SK-N-SH (cell line): Measurements from ENCODE around the gene MYLK4. TPM values are rescaled to one million over a fixed set of nuclear protein-coding genes. Genes with fewer than 3 reads are reported as not detected.

Source experiments
- CTCF ChIA-PET: fragments of 300-600, 350-600 bp; formaldehyde crosslinking; extraction: SDS; loops from one replicate; lab custom pipeline; 2021; lab: Yijun Ruan, JAX
- POLR2A ChIA-PET: fragments of 350-600 bp; sonication (Branson Sonifier 250); formaldehyde crosslinking; extraction: SDS; loops from one replicate; lab custom pipeline; 2020; ENCODE audit warnings: antibody characterized with exemption, inconsistent platforms; lab: Yijun Ruan, JAX
- DNase-seq: peaks from one replicate; pipeline ENCODE4 v3.0.0; 2012
- H2AFZ ChIP-seq: fragments of 200-600 bp; sonication (generic); 2 replicates; pipeline ENCODE4 v1.8.1; 2016; ENCODE audit warnings: antibody characterized with exemption, mild to moderate bottlenecking, low read depth
- H3F3A ChIP-seq: fragments of 200-600 bp; sonication (generic); replicated peaks from 2 replicates; pipeline ENCODE3; 2016; ENCODE audit warnings: antibody characterized with exemption, mild to moderate bottlenecking; ENCODE audit not compliant: insufficient read depth
- H3K27ac ChIP-seq, 2 experiments: fragments of 200-500 bp in 1 of 2; fragments of 200-600 bp in 1 of 2; sonication (Bioruptor generic) in 1 of 2; sonication (generic), shearing (Covaris generic) in 1 of 2; 2 replicates each; pipeline versions ENCODE4 v1.5.1 to v1.6.1; 2014 to 2016; ENCODE audit warnings: low read depth in 2 of 2, inconsistent platforms in 1 of 2, low read length in 1 of 2, mild to moderate bottlenecking in 1 of 2, mixed read lengths in 1 of 2
- H3K27me3 ChIP-seq: fragments of 200-600 bp; sonication (generic), shearing (Covaris generic); 2 replicates; pipeline ENCODE4 v1.6.1; 2016; ENCODE audit warnings: mixed run types; ENCODE audit not compliant: insufficient read depth
- H3K36me3 ChIP-seq, 2 experiments: fragments of 200-500 bp in 1 of 2; fragments of 200-600 bp in 1 of 2; sonication (Bioruptor generic) in 1 of 2; sonication (generic) in 1 of 2; replicated peaks in 1 of 2; 2 replicates each; pipeline versions ENCODE3 to v1.5.1; 2014 to 2016; ENCODE audit warnings: low read length in 1 of 2, mild to moderate bottlenecking in 1 of 2; ENCODE audit not compliant: insufficient read depth in 2 of 2, control insufficient read depth in 1 of 2
- H3K4me1 ChIP-seq, 2 experiments: fragments of 200-500 bp in 1 of 2; fragments of 200-600 bp in 1 of 2; sonication (Bioruptor generic) in 1 of 2; sonication (generic), shearing (Covaris generic) in 1 of 2; 2 replicates each; pipeline versions ENCODE4 v1.5.1 to v1.6.1; 2014 to 2016; ENCODE audit warnings: low read depth in 1 of 2, low read length in 1 of 2, mixed run types in 1 of 2; ENCODE audit not compliant: insufficient read depth in 2 of 2, control insufficient read depth in 1 of 2
- H3K4me2 ChIP-seq: fragments of 200-600 bp; sonication (generic), shearing (Covaris generic); 2 replicates; pipeline ENCODE4 v1.6.1; 2017; ENCODE audit warnings: mixed run types
- H3K4me3 ChIP-seq, 2 experiments: fragments of 200-500 bp in 1 of 2; fragments of 200-600 bp in 1 of 2; sonication (Bioruptor generic) in 1 of 2; sonication (generic), shearing (Covaris generic) in 1 of 2; 2 replicates each; pipeline versions ENCODE4 v1.5.1 to v1.8.1; 2014 to 2016; ENCODE audit warnings: low read depth in 2 of 2, inconsistent platforms in 1 of 2, low read length in 1 of 2, mild to moderate bottlenecking in 1 of 2, mixed read lengths in 1 of 2, moderate library complexity in 1 of 2
- H3K79me2 ChIP-seq: fragments of 200-600 bp; sonication (generic); 2 replicates; pipeline ENCODE4 v1.8.1; 2017; ENCODE audit warnings: mild to moderate bottlenecking; ENCODE audit not compliant: insufficient read depth
- H3K9ac ChIP-seq: fragments of 200-600 bp; sonication (generic); 2 replicates; pipeline ENCODE4 v1.6.1; 2017; ENCODE audit warnings: mixed run types
- H3K9me2 ChIP-seq: fragments of 200-600 bp; sonication (generic); 2 replicates; pipeline ENCODE4 v1.6.1; 2017; ENCODE audit warnings: mixed run types
- H3K9me3 ChIP-seq: fragments of 200-600 bp; sonication (generic); 2 replicates; pipeline ENCODE4 v1.6.1; 2017; ENCODE audit warnings: mixed run types, mild to moderate bottlenecking, moderate library complexity
- H4K20me1 ChIP-seq: fragments of 200-600 bp; sonication (generic); 2 replicates; pipeline ENCODE4 v1.6.1; 2017; ENCODE audit warnings: mild to moderate bottlenecking, mixed run types; ENCODE audit not compliant: insufficient read depth
- CHD2 ChIP-seq: fragments of 150-350 bp; IDR thresholded peaks from 2 replicates; pipeline ENCODE4 v1.6.1; 2018; ENCODE audit warnings: low read length; ENCODE audit not compliant: partially characterized antibody
- CTCF ChIP-seq: fragments of 200-600 bp; sonication (generic); IDR thresholded peaks from 2 replicates; pipeline ENCODE4 v1.6.1; 2017; ENCODE audit warnings: antibody characterized with exemption, mild to moderate bottlenecking, moderate library complexity
- ELF1 ChIP-seq: IDR thresholded peaks from 2 replicates; pipeline ENCODE4 v1.4.0; 2012
- EP300 ChIP-seq, 2 experiments: IDR thresholded peaks; 2 replicates each; pipeline versions ENCODE4 v1.4.0 to v1.6.1; 2012; ENCODE audit warnings: borderline replicate concordance in 1 of 2, low read depth in 1 of 2, low read length in 1 of 2
- EZH2phosphoT487 ChIP-seq: fragments of 200-600 bp; sonication (generic); IDR thresholded peaks from 2 replicates; pipeline ENCODE4 v1.6.1; 2017; ENCODE audit warnings: low read depth, mixed run types, mild to moderate bottlenecking, antibody characterized with exemption, moderate library complexity, borderline replicate concordance
- FOSL2 ChIP-seq: IDR thresholded peaks from 2 replicates; pipeline ENCODE4 v1.4.0; 2012; ENCODE audit warnings: low read depth, mild to moderate bottlenecking, moderate library complexity, borderline replicate concordance
- FOXJ3 ChIP-seq: sonication (generic); formaldehyde crosslinking; IDR thresholded peaks from 2 replicates; pipeline ENCODE4 v1.5.1; 2020; ENCODE audit warnings: mild to moderate bottlenecking, missing genetic modification reagents
- FOXM1 ChIP-seq: IDR thresholded peaks from 2 replicates; pipeline ENCODE4 v1.4.0; 2012; ENCODE audit warnings: low read depth, mild to moderate bottlenecking
- GATA2 ChIP-seq: sonication (generic); formaldehyde crosslinking; IDR thresholded peaks from 2 replicates; pipeline ENCODE4 v1.5.0; 2020; ENCODE audit warnings: mild to moderate bottlenecking, missing genetic modification reagents
- PBX3 ChIP-seq: IDR thresholded peaks from 2 replicates; pipeline ENCODE4; 2012
- RAD21 ChIP-seq: IDR thresholded peaks from 2 replicates; pipeline ENCODE4 v1.6.1; 2012; ENCODE audit warnings: mild to moderate bottlenecking, low read length
- RCOR1 ChIP-seq: fragments of 150-350 bp; IDR thresholded peaks from 2 replicates; pipeline ENCODE4 v1.6.1; 2017; ENCODE audit warnings: antibody characterized with exemption, low read length
- SIN3A ChIP-seq: IDR thresholded peaks from 2 replicates; pipeline ENCODE4 v1.6.1; 2012; ENCODE audit warnings: low read depth, mild to moderate bottlenecking, low read length, moderate library complexity, borderline replicate concordance
- SMC3 ChIP-seq: IDR thresholded peaks from 2 replicates; pipeline ENCODE4 v1.6.1; 2012; ENCODE audit warnings: low read depth, low read length, improper control_type of control experiment
- TAF1 ChIP-seq: IDR thresholded peaks from 2 replicates; pipeline ENCODE4 v1.6.1; 2012; ENCODE audit warnings: low read depth, mild to moderate bottlenecking, low read length, moderate library complexity, borderline replicate concordance
- TCF12 ChIP-seq: IDR thresholded peaks from 2 replicates; pipeline ENCODE4 v1.4.0; 2012
- USF2 ChIP-seq: fragments of 150-350 bp; IDR thresholded peaks from 2 replicates; pipeline ENCODE4 v1.6.1; 2017; ENCODE audit warnings: antibody characterized with exemption, low read length, low read depth, borderline replicate concordance
- WGBS: methylation state at CpG from one replicate; pipeline ENCODE4 v1.1.6; 2017; ENCODE audit warnings: low lambda C conversion rate; 5-methylcytosine and 5-hydroxymethylcytosine counted together
- polyA plus RNA-seq, 3 experiments: library from polyadenylated mRNA; depleted of rRNA; stranded (reverse); fragments of >200 nt; gene quantifications; 2 replicates each; pipeline ENCODE4 v1.2.3, GENCODE V29; 2012
- TF ChIP-seq, protein P1 (sequence below): IDR thresholded peaks from 2 replicates; pipeline ENCODE4 v1.4.0; 2012; ENCODE audit warnings: low read depth, borderline replicate concordance
- TF ChIP-seq, protein P2 (sequence below): fragments of 150-350 bp; IDR thresholded peaks from 2 replicates; pipeline ENCODE4 v1.6.1; 2016; ENCODE audit warnings: mild to moderate bottlenecking, low read depth, low read length
- TF ChIP-seq, protein P3 (sequence below): IDR thresholded peaks from 2 replicates; pipeline ENCODE4 v1.4.0; 2012; ENCODE audit warnings: low read depth

The MYLK4 gene
- polyA plus RNA-seq, 1 of the 3 experiments (the other 2 are of a cell fraction), result 0.16 TPM

GRCh38 chr6:2751871-2752270, 1.1 kb upstream of the MYLK4 start:
- Histone ChIP-seq H3K9ac (no peak overlapping the region), H3K27ac (no peak overlapping the region), H3K9me3 (no peaks in the 10 kb centered on the region), H3K4me2 (no peak overlapping the region), H4K20me1 (no peaks in the 10 kb centered on the region), H3K4me3 (no peak overlapping the region), H3K79me2 (no peaks in the 10 kb centered on the region), H3K4me1 (peaks cover 0 to 11% of the 10 kb centered on the region in 2 experiments; a peak in 3 of 4 replicates), H3K27me3 (no peaks in the 10 kb centered on the region), H3K9me2 (no peaks in the 10 kb centered on the region), H2AFZ (no peak overlapping the region), H3K36me3 (no peaks in the 10 kb centered on the region), H3F3A (no peaks in the 10 kb centered on the region)
- WGBS, result 65% methylated on average over 3 of the region's 3 CpGs
- ChIA-PET CTCF (interaction anchor here (0.9 to 11.8 kb wide), 6 partner anchors 14 to 1155 kb away, joined by 3 to 176 read pairs (median 18); partner anchors contain the start of gene WRNIP1), POLR2A (no interaction called here)
- no peak for TF ChIP-seq FOXJ3 (CRISPR knock-in tag)
- TF ChIP-seq RCOR1, result peak; percentile 70
- no peak for TF ChIP-seq SMC3
- TF ChIP-seq EP300 (IDR thresholded peaks at IDR 0.05; ENCODE audit: borderline replicate concordance in 1 of 2, low read depth in 1 of 2, low read length in 1 of 2), result peak in 1 of 2 experiments; percentile 47; a peak in 1 of 4 replicates
- TF ChIP-seq ELF1, result no peak
- no peak for TF ChIP-seq EZH2phosphoT487
- TF ChIP-seq USF2, result no peak
- peak; percentile 45; the same call in 1 of the 2 replicates for TF ChIP-seq GATA2
- TF ChIP-seq, protein P1, sequence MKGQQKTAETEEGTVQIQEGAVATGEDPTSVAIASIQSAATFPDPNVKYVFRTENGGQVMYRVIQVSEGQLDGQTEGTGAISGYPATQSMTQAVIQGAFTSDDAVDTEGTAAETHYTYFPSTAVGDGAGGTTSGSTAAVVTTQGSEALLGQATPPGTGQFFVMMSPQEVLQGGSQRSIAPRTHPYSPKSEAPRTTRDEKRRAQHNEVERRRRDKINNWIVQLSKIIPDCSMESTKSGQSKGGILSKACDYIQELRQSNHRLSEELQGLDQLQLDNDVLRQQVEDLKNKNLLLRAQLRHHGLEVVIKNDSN, result no peak
- DNase-seq, result peak; percentile 44

- 9% methylated on average over 11 of the region's 11 CpGs for WGBS
- no peaks in the 10 kb centered on the region for H3K36me3 ChIP-seq
- peak overlapping the region in 1 of 2 experiments; percentile 18; a peak in 1 of 4 replicates for H3K4me3 ChIP-seq
- ChIA-PET POLR2A (no interaction called here), CTCF (interaction anchor here (0.6 to 11.8 kb wide), 29 partner anchors 9 to 1153 kb away, joined by 3 to 176 read pairs (median 4); partner anchors contain the start of genes SERPINB1 and WRNIP1)
- DNase-seq, result peak; percentile 55
- peaks cover 0 to 11% of the 10 kb centered on the region in 2 experiments; a peak in 3 of 4 replicates for H3K4me1 ChIP-seq
- no peaks in the 10 kb centered on the region for H3K27me3 ChIP-seq
- H2AFZ ChIP-seq, result peak overlapping the region; percentile 6; the same call in 1 of the 2 replicates
- H4K20me1 ChIP-seq, result no peaks in the 10 kb centered on the region
- no peaks in the 10 kb centered on the region for H3K9me3 ChIP-seq
- no peaks in the 10 kb centered on the region for H3K9me2 ChIP-seq
- H3F3A ChIP-seq, result no peaks in the 10 kb centered on the region
- H3K79me2 ChIP-seq, result no peaks in the 10 kb centered on the region
- H3K4me2 ChIP-seq, result no peak overlapping the region
- H3K9ac ChIP-seq, result no peak overlapping the region
- no peak overlapping the region for H3K27ac ChIP-seq
- TF ChIP-seq TCF12 (no peak), CHD2 (no peak), ELF1 (0 out of 2 replicates have a peak, but pooled peaks have one; percentile 22), FOXM1 (no peak), EP300 (IDR thresholded peaks at IDR 0.05; ENCODE audit: borderline replicate concordance in 1 of 2, low read depth in 1 of 2, low read length in 1 of 2) (no peak), PBX3 (no peak), CTCF (peak; percentile 91), FOSL2 (no peak), GATA2 (no peak), RAD21 (peak; percentile 62), RCOR1 (no peak), SIN3A (no peak), TAF1 (no peak)
- TF ChIP-seq, protein P2, sequence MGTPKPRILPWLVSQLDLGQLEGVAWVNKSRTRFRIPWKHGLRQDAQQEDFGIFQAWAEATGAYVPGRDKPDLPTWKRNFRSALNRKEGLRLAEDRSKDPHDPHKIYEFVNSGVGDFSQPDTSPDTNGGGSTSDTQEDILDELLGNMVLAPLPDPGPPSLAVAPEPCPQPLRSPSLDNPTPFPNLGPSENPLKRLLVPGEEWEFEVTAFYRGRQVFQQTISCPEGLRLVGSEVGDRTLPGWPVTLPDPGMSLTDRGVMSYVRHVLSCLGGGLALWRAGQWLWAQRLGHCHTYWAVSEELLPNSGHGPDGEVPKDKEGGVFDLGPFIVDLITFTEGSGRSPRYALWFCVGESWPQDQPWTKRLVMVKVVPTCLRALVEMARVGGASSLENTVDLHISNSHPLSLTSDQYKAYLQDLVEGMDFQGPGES, result no peak
- TF ChIP-seq, protein P3, sequence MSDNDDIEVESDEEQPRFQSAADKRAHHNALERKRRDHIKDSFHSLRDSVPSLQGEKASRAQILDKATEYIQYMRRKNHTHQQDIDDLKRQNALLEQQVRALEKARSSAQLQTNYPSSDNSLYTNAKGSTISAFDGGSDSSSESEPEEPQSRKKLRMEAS, result peak; percentile 38; the same call in 1 of the 2 replicates
These were observed 637 bp downstream of the MYLK4 start for GRCh38 chr6:2749969-2750600.
